Lung (tissue), 12 donors: Measurements from ENCODE around the gene SLC22A2. TPM values are rescaled to one million over a fixed set of nuclear protein-coding genes. Genes with fewer than 3 reads are reported as not detected.

Experiments used
- ATAC-seq: fragments of 200-7000 bp; cut with Tn5 transposase; one replicate; pipeline ENCODE4 v1.9.1; 2020; ENCODE audit warnings: moderate number of reproducible peaks; ENCODE audit not compliant: insufficient read depth, low FRiP score
- DNase-seq, 3 donors: peaks; one replicate each; pipeline ENCODE4 v3.0.0-alpha.2; 2013 to 2017
- H3K27ac ChIP-seq, 2 donors: one replicate each; pipeline ENCODE4 v1.5.1; 2013; ENCODE audit warnings: mild to moderate bottlenecking in 2 of 2, moderate library complexity in 2 of 2, control low read depth in 1 of 2, inconsistent platforms in 1 of 2, low read depth in 1 of 2, low read length in 1 of 2
- H3K27me3 ChIP-seq, 3 donors: one replicate each; pipeline ENCODE4 v1.5.1; 2013; ENCODE audit warnings: low read length in 2 of 3; ENCODE audit not compliant: control insufficient read depth in 3 of 3, insufficient read depth in 3 of 3
- H3K36me3 ChIP-seq, 4 donors: one replicate each; pipeline ENCODE4 v1.5.1; 2013; ENCODE audit warnings: low read length in 4 of 4, mild to moderate bottlenecking in 1 of 4, moderate library complexity in 1 of 4; ENCODE audit not compliant: control insufficient read depth in 4 of 4, insufficient read depth in 4 of 4
- H3K4me1 ChIP-seq, 5 donors: one replicate each; pipeline ENCODE4 v1.5.1; 2013; ENCODE audit warnings: low read length in 5 of 5, mild to moderate bottlenecking in 2 of 5, moderate library complexity in 1 of 5; ENCODE audit not compliant: control insufficient read depth in 5 of 5, insufficient read depth in 5 of 5
- H3K4me3 ChIP-seq: one replicate; pipeline ENCODE4 v1.5.1; 2013; ENCODE audit warnings: mild to moderate bottlenecking, control low read depth, moderate library complexity
- H3K9ac ChIP-seq, 2 donors: one replicate each; pipeline ENCODE4 v1.5.1; 2013; ENCODE audit warnings: low read length in 2 of 2, control low read depth in 1 of 2; ENCODE audit not compliant: insufficient read depth in 1 of 2
- H3K9me3 ChIP-seq, 4 donors: one replicate each; pipeline ENCODE4 v1.5.1; 2013; ENCODE audit warnings: low read length in 3 of 4, mild to moderate bottlenecking in 1 of 4, moderate library complexity in 1 of 4; ENCODE audit not compliant: control insufficient read depth in 4 of 4, insufficient read depth in 3 of 4
- CTCF ChIP-seq: IDR thresholded peaks from 2 replicates; pipeline ENCODE4 v1.5.1; 2012; ENCODE audit warnings: mild to moderate bottlenecking; ENCODE audit errors: control extremely low read depth, extremely low read depth
- WGBS, 2 donors: extraction: QIAGEN DNeasy Blood & Tissue Kit; methylation state at CpG; one replicate each; pipeline ENCODE4 v1.1.7; 2013; 5-methylcytosine and 5-hydroxymethylcytosine counted together
- polyA plus RNA-seq, 2 donors: library from polyadenylated mRNA; stranded (reverse); fragments of 200-250 nt; gene quantifications; one replicate each; pipeline ENCODE4 v1.2.1, GENCODE V29; 2013
- total RNA-seq, 2 donors: library from RNA; depleted of rRNA in 1 of 2; stranded (reverse); fragments of >200 nt in 1 of 2; gene quantifications; one replicate each; pipeline ENCODE4 v1.2.1, GENCODE V29; 2014 to 2021
- donor health status: control.
- donor health status: control.
- donor health status: Bipolar disorder and iron deficiency.
- donor health status: healthy.
- donor health status: DM: yes; HTN: yes; CAD: no.

Gene SLC22A2
- total and polyA plus RNA-seq, 4 donors = not detected

- 85 to 90% methylated on average over 4 of the region's 4 CpGs for WGBS, 2 donors
- ATAC-seq = no peak
- no peaks in the 10 kb centered on the region for H3K27me3 ChIP-seq
- no peaks in the 10 kb centered on the region for H3K9me3 ChIP-seq
- H3K4me3 ChIP-seq = no peak overlapping the region
- no peak for DNase-seq
- no peak overlapping the region for H3K9ac ChIP-seq
- no peaks in the 10 kb centered on the region for H3K4me1 ChIP-seq
- TF ChIP-seq CTCF = no peak
- no peaks in the 10 kb centered on the region for H3K36me3 ChIP-seq
- H3K27ac ChIP-seq = no peak overlapping the region
Measured at GRCh38 chr6:160269023-160269521, 10.5 kb upstream of the SLC22A2 start.

GRCh38 chr6:160267102-160267501 lies 8.5 kb upstream of the SLC22A2 start:
- no peak for TF ChIP-seq CTCF
- no peak overlapping the region for H3K9ac ChIP-seq
- no peak overlapping the region for H3K4me3 ChIP-seq
- no peaks in the 10 kb centered on the region for H3K4me1 ChIP-seq
- H3K36me3 ChIP-seq = no peaks in the 10 kb centered on the region
- no peak for DNase-seq
- no peaks in the 10 kb centered on the region for H3K9me3 ChIP-seq
- H3K27ac ChIP-seq = no peak overlapping the region
- H3K27me3 ChIP-seq = no peaks in the 10 kb centered on the region
- WGBS, 2 donors = 92 to 94% methylated on average over 6 of the region's 6 CpGs
- ATAC-seq = no peak

- 76 to 82% methylated on average over 6 of the region's 6 CpGs for WGBS, 2 donors
- ATAC-seq = no peak
- Histone ChIP-seq H3K27ac (no peak overlapping the region), H3K9ac (no peak overlapping the region), H3K36me3 (no peaks in the 10 kb centered on the region), H3K9me3 (no peaks in the 10 kb centered on the region), H3K4me1 (no peaks in the 10 kb centered on the region), H3K27me3 (no peaks in the 10 kb centered on the region), H3K4me3 (no peak overlapping the region)
- DNase-seq = no peak
- TF ChIP-seq CTCF = no peak
Measured at GRCh38 chr6:160265869-160266476, 7.4 kb upstream of the SLC22A2 start.
